Measurements from ENCODE around the gene DKK3.

DNA sequence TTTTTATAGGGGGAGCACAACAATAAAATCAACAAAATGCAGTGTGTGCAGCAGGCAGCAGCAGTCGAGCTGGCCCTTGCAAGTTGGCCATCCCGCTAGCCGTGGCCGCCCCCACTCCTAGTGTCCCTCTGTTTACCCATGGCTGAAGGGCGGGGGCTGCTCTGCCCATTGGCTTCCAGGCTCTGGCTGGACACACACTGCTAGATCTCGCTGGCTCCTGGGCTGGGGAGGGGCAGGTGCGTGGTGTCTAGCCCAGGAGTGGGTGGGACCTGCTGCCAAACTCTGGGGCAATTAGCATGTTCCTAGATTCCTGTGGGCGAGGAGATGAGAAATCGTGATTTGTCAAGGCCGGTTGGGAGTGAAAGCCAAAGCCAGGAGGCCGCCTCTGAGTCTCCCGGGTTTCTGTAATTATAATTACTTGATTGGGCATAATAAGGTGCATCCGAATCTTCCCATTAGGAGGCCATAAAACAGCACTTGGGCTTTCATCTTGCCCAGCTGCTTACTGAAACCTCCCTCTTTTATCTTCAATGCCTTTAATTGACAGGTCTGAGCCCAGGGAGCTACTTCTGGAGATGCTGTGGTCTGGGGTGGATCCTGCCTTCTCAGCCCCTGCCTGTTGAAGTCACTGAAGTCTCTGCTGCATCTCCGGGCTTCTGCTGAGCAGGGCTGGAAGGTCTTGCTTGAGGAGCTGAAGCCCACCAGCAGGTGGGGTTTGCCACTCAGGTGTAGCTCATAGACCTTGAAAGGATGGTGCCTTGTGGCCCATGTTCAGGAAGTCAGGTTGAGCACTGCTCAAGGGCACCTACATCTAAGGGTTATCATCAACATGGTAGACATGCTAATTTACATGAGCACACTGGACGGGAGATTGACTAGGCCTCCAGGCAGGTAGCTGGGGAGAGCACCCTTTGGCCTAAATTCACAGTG, 44.5 kb upstream of the DKK3 start:
- TF ChIP-seq CHD2 (IDR thresholded peaks at IDR 0.05; ENCODE audit: low read length, partially characterized antibody) (no peak), SREBF2 (IDR thresholded peaks at IDR 0.05) (no peak), RFX5 (IDR thresholded peaks at IDR 0.05) (no peak), MYC (IDR thresholded peaks at IDR 0.05; ENCODE audit: borderline replicate concordance, low read length) (no peak), POLR2A (IDR thresholded peaks at IDR 0.05; ENCODE audit: low read length) (no peak)
- TF ChIP-seq, protein P1, sequence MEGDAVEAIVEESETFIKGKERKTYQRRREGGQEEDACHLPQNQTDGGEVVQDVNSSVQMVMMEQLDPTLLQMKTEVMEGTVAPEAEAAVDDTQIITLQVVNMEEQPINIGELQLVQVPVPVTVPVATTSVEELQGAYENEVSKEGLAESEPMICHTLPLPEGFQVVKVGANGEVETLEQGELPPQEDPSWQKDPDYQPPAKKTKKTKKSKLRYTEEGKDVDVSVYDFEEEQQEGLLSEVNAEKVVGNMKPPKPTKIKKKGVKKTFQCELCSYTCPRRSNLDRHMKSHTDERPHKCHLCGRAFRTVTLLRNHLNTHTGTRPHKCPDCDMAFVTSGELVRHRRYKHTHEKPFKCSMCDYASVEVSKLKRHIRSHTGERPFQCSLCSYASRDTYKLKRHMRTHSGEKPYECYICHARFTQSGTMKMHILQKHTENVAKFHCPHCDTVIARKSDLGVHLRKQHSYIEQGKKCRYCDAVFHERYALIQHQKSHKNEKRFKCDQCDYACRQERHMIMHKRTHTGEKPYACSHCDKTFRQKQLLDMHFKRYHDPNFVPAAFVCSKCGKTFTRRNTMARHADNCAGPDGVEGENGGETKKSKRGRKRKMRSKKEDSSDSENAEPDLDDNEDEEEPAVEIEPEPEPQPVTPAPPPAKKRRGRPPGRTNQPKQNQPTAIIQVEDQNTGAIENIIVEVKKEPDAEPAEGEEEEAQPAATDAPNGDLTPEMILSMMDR (IDR thresholded peaks at IDR 0.05), result no peak

Data from A549 (cell line).